ENCODE data around the gene TTLL4. TPM values are rescaled to one million over a fixed set of nuclear protein-coding genes. Genes with fewer than 3 reads are reported as not detected.

Gene TTLL4
- total RNA-seq, 1 donor = 19.9 TPM

DNA sequence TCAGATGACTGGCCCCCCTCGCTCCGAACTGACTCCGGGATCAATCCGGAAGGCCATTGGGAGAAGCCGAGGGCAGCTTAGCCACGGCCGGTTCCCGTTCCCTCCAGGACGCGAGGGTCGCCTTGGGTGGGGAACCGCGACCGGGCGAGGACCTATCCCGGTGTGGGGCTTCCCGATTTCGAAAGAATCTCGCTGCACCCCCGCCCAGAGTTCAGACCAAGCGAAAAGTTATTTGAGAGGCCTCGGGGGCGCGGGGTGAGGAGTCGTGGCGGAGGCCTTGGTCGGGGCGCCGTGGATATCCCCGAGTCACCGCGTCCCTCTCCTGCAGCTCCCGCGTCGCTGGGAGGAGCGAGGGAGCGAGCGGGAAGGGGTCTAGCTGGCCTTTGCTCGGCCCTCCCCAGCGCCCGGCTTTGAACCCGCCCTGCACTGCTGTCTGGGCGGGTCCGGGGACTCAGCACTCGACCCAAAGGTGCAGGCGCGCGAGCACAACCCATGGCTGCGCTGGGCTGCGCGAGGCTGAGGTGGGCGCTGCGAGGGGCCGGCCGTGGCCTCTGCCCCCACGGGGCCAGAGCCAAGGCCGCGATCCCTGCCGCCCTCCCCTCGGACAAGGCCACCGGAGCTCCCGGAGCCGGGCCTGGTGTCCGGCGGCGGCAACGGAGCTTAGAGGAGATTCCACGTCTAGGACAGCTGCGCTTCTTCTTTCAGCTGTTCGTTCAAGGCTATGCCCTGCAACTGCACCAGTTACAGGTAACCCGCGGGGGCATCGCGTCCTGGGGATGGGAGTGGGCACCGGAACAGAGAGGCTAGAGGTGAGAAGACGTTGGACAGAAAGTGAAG, 71.3 kb downstream of the TTLL4 start, which contains the start of gene CYP27A1:
Gene CYP27A1 (plus strand): TSS at position 457 of the 837 bp plus-strand sequence. CDS start 36 bp downstream, at position 493.
- TF ChIP-seq, protein P1, sequence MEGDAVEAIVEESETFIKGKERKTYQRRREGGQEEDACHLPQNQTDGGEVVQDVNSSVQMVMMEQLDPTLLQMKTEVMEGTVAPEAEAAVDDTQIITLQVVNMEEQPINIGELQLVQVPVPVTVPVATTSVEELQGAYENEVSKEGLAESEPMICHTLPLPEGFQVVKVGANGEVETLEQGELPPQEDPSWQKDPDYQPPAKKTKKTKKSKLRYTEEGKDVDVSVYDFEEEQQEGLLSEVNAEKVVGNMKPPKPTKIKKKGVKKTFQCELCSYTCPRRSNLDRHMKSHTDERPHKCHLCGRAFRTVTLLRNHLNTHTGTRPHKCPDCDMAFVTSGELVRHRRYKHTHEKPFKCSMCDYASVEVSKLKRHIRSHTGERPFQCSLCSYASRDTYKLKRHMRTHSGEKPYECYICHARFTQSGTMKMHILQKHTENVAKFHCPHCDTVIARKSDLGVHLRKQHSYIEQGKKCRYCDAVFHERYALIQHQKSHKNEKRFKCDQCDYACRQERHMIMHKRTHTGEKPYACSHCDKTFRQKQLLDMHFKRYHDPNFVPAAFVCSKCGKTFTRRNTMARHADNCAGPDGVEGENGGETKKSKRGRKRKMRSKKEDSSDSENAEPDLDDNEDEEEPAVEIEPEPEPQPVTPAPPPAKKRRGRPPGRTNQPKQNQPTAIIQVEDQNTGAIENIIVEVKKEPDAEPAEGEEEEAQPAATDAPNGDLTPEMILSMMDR (IDR thresholded peaks at IDR 0.05; ENCODE audit: insufficient read depth, low read depth, low read length) = no peak
- peak within 1 kb of the TSS; percentile 61 for H3K4me3 ChIP-seq (ENCODE audit: low read depth, low read length)
- DNase-seq (ENCODE audit: low read depth) = peak; percentile 22

DNA sequence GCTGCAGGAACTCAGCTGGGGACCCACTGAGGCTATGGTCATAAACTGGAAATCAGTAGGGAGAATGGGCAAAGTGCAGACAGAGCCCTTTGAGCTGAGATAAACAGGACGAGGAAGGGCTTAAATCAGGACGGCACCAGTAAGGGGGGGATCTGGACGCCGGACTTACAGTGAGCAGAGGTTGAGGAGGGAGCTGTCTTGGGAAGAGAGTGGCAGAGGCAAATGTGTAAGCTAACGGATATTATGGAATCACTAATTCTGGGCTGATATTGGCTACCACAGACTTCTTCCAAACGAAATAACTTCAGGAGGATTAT, 71.9 kb downstream of the TTLL4 start:
- peak overlapping the region; percentile 61 for H3K4me3 ChIP-seq (ENCODE audit: low read depth, low read length)
- TF ChIP-seq, protein P1 (IDR thresholded peaks at IDR 0.05; ENCODE audit: insufficient read depth, low read depth, low read length) = no peak
- no peak for DNase-seq (ENCODE audit: low read depth)

DNA sequence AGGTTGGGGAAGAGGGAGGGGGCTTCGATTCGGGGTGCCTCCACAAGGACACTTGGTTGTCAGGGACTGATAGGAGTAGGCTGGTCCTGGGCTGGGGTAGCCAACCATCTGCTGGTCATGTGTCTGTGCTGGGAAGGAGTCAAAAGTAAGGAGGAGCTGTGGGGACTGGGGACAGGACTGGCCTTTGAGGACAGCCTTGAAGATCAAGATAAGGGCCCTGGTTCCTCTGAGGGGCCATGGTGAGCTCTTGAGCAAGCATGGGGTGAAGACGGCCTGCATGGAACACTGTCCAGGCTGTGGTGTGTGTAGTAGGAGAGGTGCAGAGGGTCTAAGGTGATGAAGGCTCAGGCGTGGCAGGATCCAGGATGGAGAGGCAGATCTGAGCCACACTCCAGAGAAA, 73.1 kb downstream of the TTLL4 start:
- TF ChIP-seq, protein P1 (IDR thresholded peaks at IDR 0.05; ENCODE audit: insufficient read depth, low read depth, low read length) = no peak
- no peak overlapping the region for H3K4me3 ChIP-seq (ENCODE audit: low read depth, low read length)
- no peak for DNase-seq (ENCODE audit: low read depth)

DNA sequence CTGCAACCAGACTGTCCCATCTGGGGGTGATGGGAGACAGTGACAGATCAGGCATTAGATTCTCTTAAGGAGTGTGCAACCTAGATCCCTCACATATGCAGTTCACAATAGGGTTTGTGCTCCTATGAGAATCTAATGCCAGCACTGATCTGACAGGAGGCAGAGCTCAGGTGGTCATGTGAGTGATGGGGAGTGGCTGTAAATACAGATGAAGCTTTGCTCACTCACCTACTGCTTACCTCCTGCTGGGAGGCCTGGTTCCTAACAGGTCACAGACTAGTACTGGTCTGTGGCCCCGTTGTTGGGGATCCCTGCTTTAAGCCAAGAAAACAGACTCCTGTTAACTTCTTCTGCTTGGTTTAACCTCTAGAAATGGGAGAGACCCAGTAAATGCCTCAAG, 74.5 kb downstream of the TTLL4 start:
- TF ChIP-seq, protein P1 (IDR thresholded peaks at IDR 0.05; ENCODE audit: insufficient read depth, low read depth, low read length) = no peak
- no peak overlapping the region for H3K4me3 ChIP-seq (ENCODE audit: low read depth, low read length)
- DNase-seq (ENCODE audit: low read depth) = no peak

DNA sequence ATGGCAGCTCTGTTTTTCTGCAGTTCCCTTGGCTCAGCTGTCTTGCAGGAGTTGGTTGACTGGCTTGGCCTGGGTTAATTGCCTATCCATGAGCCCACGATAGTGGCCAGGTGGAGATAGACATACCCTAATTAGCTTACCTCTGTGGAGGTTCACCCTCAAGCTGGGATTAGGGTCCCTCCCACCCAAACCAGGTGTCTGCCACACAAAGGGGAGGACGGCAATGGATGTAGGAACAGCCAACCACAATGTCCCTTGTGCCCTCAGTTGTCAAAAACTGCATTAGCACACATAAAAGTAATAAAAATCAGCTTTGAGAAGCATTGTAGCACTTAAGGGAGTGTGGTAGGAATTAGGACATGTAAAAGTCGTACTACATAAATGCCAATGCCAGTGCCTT, 75.5 kb downstream of the TTLL4 start:
- DNase-seq (ENCODE audit: low read depth) = no peak
- TF ChIP-seq, protein P1 (IDR thresholded peaks at IDR 0.05; ENCODE audit: insufficient read depth, low read depth, low read length) = no peak
- H3K4me3 ChIP-seq (ENCODE audit: low read depth, low read length) = no peak overlapping the region

DNA sequence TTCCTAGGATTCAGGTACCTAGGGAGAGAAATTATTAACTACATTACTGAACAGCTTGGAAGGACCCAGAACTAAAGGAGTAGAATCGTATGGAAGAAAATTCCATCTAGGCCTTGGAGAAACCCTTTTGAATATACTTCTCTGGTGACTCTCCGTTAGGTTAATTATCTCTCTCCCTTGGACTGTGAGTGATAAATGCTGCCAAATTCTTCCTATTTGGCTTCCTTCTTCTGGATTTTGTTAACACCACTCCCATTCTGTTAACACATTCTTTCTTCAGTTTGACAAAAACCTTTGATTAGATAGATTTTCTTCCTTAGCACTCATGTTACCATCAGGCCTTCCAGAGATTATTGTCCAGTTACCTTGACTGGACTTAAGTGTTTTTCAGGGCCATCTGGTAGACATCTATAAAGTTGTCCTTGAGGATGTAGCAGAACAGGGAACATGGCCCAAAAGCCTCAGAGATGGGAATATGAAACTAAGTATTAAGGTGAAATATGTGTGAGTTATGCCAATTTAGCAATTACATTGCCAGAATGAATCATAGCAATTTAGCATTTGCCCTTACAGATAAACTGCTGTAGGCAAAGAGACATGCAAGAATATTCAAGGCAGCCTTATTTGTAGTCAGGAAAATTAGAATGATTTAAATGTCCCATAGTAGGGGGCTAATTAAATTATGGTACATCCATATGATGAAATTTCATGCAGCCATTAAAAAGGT, 78.1 kb downstream of the TTLL4 start:
- no peak for DNase-seq (ENCODE audit: low read depth)
- H3K4me3 ChIP-seq (ENCODE audit: low read depth, low read length) = no peak overlapping the region

More for the DNA sequence above, 78.1 kb downstream of the TTLL4 start:
- TF ChIP-seq, protein P1 (IDR thresholded peaks at IDR 0.05; ENCODE audit: insufficient read depth, low read depth, low read length) = no peak
